ENCODE data around the gene SCGB3A1. TPM values are rescaled to one million over a fixed set of nuclear protein-coding genes. Genes with fewer than 3 reads are reported as not detected.
A peak's percentile ranks its signal among the peaks of the same experiment; 100 is the strongest.

The SCGB3A1 gene
- total and polyA plus RNA-seq, 2 of the 4 experiments (the other 2 are of a cell fraction), result not detected

DNA sequence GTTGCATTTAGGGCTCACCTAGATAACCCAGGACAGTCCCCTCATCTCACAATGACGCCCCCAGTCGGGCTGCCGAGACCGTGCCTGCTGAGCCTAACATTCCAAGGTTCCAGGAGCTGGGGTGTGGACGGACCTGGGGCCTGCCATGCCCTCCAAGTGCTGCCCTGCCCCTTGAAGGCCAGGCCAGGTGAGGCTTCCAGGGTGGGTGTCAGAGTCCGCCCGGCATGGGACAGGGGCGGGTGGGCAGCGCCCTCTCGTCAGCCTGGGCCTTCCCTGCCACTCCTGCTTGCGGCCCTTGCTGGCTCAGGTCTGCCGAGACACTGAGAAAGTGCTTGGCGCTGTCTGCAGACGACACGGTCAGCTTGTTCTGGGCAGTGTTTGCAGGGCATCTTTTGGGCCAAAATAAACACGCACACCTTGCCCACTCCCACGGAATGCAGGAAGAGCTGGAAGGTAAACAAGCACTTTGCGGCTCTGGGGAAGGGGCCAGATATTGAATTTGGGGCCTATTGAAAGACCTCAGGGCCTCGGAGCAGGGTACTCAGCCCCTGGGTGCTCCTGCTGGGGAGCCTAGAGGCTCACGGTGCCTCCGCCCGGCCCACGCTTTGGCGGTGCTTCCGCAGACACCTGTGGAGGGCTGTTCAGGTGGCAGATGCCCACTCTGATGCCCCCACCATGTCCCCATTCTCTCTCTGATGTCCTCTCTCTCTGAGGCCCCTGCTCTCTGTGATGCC lies 4.2 kb upstream of the SCGB3A1 start:
- Histone ChIP-seq H3K9me1 (ENCODE audit: insufficient read depth, low read length) (no peaks in the 10 kb centered on the region), H2BK5ac (ENCODE audit: low read depth, low read length, poor library complexity, severe bottlenecking) (peak overlapping the region; percentile 64), H3K23ac (ENCODE audit: low read depth, low read length) (no peak overlapping the region), H3K36me3 (ENCODE audit: control insufficient read depth, insufficient read depth, low read length) (no peaks in the 10 kb centered on the region), H4K5ac (ENCODE audit: low read depth, low read length) (no peak overlapping the region), H2BK120ac (ENCODE audit: low read depth, low read length) (no peak overlapping the region), H3K4me3 (ENCODE audit: insufficient read depth, low read depth, low read length) (no peak overlapping the region), H2BK15ac (ENCODE audit: low read depth, low read length) (no peak overlapping the region), H2AK9ac (replicated peaks; ENCODE audit: low read depth, low read length, poor library complexity) (no peak overlapping the region), H3K4me1 (ENCODE audit: control insufficient read depth, insufficient read depth, low read length) (no peaks in the 10 kb centered on the region; the same call in 1 of the 2 replicates), H3K56ac (ENCODE audit: extremely low read depth, insufficient read depth, low read length) (no peak overlapping the region), H4K20me1 (ENCODE audit: insufficient read depth, low read length) (no peaks in the 10 kb centered on the region), H2AK5ac (ENCODE audit: low read depth, low read length) (no peak overlapping the region), H3K9ac (ENCODE audit: low read depth, low read length) (no peak overlapping the region), H4K91ac (ENCODE audit: insufficient read depth, low read depth, low read length) (no peak overlapping the region), H3K4me2 (ENCODE audit: low read depth, low read length) (no peak overlapping the region), H3K18ac (ENCODE audit: low read depth, low read length) (no peak overlapping the region), H4K8ac (ENCODE audit: low read depth in 2 of 2, low read length in 2 of 2) (no peak overlapping the region), H3K9me3 (ENCODE audit: control insufficient read depth, insufficient read depth, low read length) (no peaks in the 10 kb centered on the region), H3K14ac (replicated peaks; ENCODE audit: low read depth, low read length) (no peak overlapping the region), H3K27ac (ENCODE audit: insufficient read depth, low read length) (no peak overlapping the region), H3K27me3 (ENCODE audit: control insufficient read depth, insufficient read depth, low read length) (peaks cover 17% of the 10 kb centered on the region), H3K4ac (ENCODE audit: low read depth, low read length) (no peak overlapping the region), H2BK20ac (ENCODE audit: low read depth, low read length) (no peak overlapping the region), H2AFZ (replicated peaks; ENCODE audit: low read length, poor library complexity) (no peak overlapping the region), H3K79me1 (ENCODE audit: low read depth in 1 of 2, low read length in 2 of 2) (no peaks in the 10 kb centered on the region)
- in situ Hi-C loops (cut with MboI; ENCODE audit: low sequenced_read_pairs) (no loop called here), dilution Hi-C loops (cut with HindIII; ENCODE audit: low sequenced_read_pairs, unreplicated experiment) (no loop called here), intact Hi-C loops (cut with micrococcal nuclease) (no loop called here)
- TF ChIP-seq RFX5 (IDR thresholded peaks at IDR 0.05; ENCODE audit: low read depth, low read length) (no peak), CEBPB (IDR thresholded peaks at IDR 0.05; ENCODE audit: low read depth, low read length) (no peak), RAD21 (IDR thresholded peaks at IDR 0.05; ENCODE audit: low read length) (no peak), CHD1 (IDR thresholded peaks at IDR 0.05; ENCODE audit: low read depth, low read length) (no peak), MXI1 (IDR thresholded peaks at IDR 0.05; ENCODE audit: borderline replicate concordance, low read depth, low read length) (no peak), SMC3 (IDR thresholded peaks at IDR 0.05; ENCODE audit: low read depth, low read length) (no peak), POLR2A (IDR thresholded peaks at IDR 0.05; ENCODE audit: low read depth, low read length) (no peak), FOS (IDR thresholded peaks at IDR 0.05; ENCODE audit: low read depth, low read length) (no peak), RCOR1 (IDR thresholded peaks at IDR 0.05; ENCODE audit: insufficient replicate concordance, low read length) (no peak), MAZ (IDR thresholded peaks at IDR 0.05; ENCODE audit: borderline replicate concordance, low read depth, low read length) (no peak), MAFK (IDR thresholded peaks at IDR 0.05; ENCODE audit: low read depth, low read length) (no peak), BHLHE40 (IDR thresholded peaks at IDR 0.05; ENCODE audit: low read depth, low read length) (no peak)
- TF ChIP-seq, protein P1, sequence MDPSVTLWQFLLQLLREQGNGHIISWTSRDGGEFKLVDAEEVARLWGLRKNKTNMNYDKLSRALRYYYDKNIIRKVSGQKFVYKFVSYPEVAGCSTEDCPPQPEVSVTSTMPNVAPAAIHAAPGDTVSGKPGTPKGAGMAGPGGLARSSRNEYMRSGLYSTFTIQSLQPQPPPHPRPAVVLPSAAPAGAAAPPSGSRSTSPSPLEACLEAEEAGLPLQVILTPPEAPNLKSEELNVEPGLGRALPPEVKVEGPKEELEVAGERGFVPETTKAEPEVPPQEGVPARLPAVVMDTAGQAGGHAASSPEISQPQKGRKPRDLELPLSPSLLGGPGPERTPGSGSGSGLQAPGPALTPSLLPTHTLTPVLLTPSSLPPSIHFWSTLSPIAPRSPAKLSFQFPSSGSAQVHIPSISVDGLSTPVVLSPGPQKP (IDR thresholded peaks at IDR 0.05; ENCODE audit: borderline replicate concordance, low read depth, low read length), result no peak
- TF ChIP-seq, protein P2, sequence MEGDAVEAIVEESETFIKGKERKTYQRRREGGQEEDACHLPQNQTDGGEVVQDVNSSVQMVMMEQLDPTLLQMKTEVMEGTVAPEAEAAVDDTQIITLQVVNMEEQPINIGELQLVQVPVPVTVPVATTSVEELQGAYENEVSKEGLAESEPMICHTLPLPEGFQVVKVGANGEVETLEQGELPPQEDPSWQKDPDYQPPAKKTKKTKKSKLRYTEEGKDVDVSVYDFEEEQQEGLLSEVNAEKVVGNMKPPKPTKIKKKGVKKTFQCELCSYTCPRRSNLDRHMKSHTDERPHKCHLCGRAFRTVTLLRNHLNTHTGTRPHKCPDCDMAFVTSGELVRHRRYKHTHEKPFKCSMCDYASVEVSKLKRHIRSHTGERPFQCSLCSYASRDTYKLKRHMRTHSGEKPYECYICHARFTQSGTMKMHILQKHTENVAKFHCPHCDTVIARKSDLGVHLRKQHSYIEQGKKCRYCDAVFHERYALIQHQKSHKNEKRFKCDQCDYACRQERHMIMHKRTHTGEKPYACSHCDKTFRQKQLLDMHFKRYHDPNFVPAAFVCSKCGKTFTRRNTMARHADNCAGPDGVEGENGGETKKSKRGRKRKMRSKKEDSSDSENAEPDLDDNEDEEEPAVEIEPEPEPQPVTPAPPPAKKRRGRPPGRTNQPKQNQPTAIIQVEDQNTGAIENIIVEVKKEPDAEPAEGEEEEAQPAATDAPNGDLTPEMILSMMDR (conservative IDR thresholded peaks at IDR 0.05; ENCODE audit: low read depth, low read length), result no peak
- CTCF ChIA-PET, result no interaction called here
- DNase-seq (no peak), ATAC-seq (ENCODE audit: low read depth) (no peak)
- 79% methylated on average over 15 of the region's 25 CpGs; no CpG with 5 or more reads in 1 of the 2 experiments for WGBS, 2 experiments (ENCODE audit: extremely low coverage in 2 of 2, insufficient read length in 1 of 2)
- BruUV-seq (replicated peaks), result no TSS peak
- POLR2A ChIA-PET (ENCODE audit: unreplicated experiment), result no interaction called here
